Common myeloid progenitor, CD34-positive (primary cell): ENCODE results near the gene UBALD2.
A peak's percentile ranks its signal among the peaks of the same experiment; 100 is the strongest.
"Not testable (repeated sequence)": the region's sequence is repeated elsewhere in the genome, so short reads cannot be mapped to it uniquely, and the experiment has no call there.

Experiments
- CTCF ChIA-PET: fragments of 350-600 bp; sonication (Branson Sonifier 250); formaldehyde crosslinking; loops from one replicate; lab custom pipeline; 2021; ENCODE audit warnings: antibody characterized with exemption; lab: Charles Lee
- POLR2A ChIA-PET: fragments of 350-600 bp; sonication (Branson Sonifier 250); formaldehyde crosslinking; loops from one replicate; lab custom pipeline; 2021; ENCODE audit warnings: antibody characterized with exemption; lab: Charles Lee
- DNase-seq, 3 donors: peaks; one replicate each; pipeline versions ENCODE4 v3.0.0 to v3.0.0-alpha.2; 2013
- H3K27ac ChIP-seq, 2 experiments: 1 replicate in 1 of 2; 2 replicates in 1 of 2; pipeline ENCODE4 v1.7.0; 2013; ENCODE audit warnings: inconsistent platforms in 2 of 2, low read length in 2 of 2, mild to moderate bottlenecking in 2 of 2, low read depth in 1 of 2, moderate library complexity in 1 of 2; ENCODE audit not compliant: severe bottlenecking in 2 of 2, insufficient read depth in 1 of 2, poor library complexity in 1 of 2
- H3K27me3 ChIP-seq, 5 experiments: replicated peaks in 2 of 5; 1 replicate in 3 of 5; 2 replicates in 2 of 5; pipeline versions ENCODE4 v1.6.1 to v1.7.0; 2013; ENCODE audit warnings: low read length in 4 of 5, mild to moderate bottlenecking in 2 of 5, moderate library complexity in 2 of 5, inconsistent platforms in 1 of 5; ENCODE audit not compliant: insufficient read depth in 5 of 5, control insufficient read depth in 4 of 5
- H3K36me3 ChIP-seq, 4 experiments: 1 replicate in 2 of 4; 2 replicates in 2 of 4; pipeline versions ENCODE4 v1.6.1 to v1.7.0; 2013; ENCODE audit warnings: low read length in 3 of 4, control low read depth in 1 of 4, mild to moderate bottlenecking in 1 of 4; ENCODE audit not compliant: control insufficient read depth in 4 of 4, insufficient read depth in 4 of 4
- H3K4me1 ChIP-seq, 4 experiments: 1 replicate in 3 of 4; 2 replicates in 1 of 4; pipeline versions ENCODE4 v1.6.1 to v1.7.1; 2013; ENCODE audit warnings: low read length in 3 of 4, mild to moderate bottlenecking in 3 of 4, control low read depth in 1 of 4, inconsistent platforms in 1 of 4, moderate library complexity in 1 of 4; ENCODE audit not compliant: control insufficient read depth in 4 of 4, insufficient read depth in 4 of 4; ENCODE audit errors: control extremely low read depth in 1 of 4
- H3K4me3 ChIP-seq, 7 experiments: 1 replicate in 4 of 7; 2 replicates in 3 of 7; pipeline versions ENCODE4 v1.5.1 to v1.7.0; 2013; ENCODE audit warnings: mild to moderate bottlenecking in 7 of 7, low read length in 6 of 7, moderate library complexity in 6 of 7, inconsistent platforms in 2 of 7, low read depth in 2 of 7, control low read depth in 1 of 7; ENCODE audit not compliant: insufficient read depth in 4 of 7, control insufficient read depth in 1 of 7; ENCODE audit errors: extremely low read depth in 1 of 7
- H3K9me3 ChIP-seq, 5 experiments: 1 replicate in 4 of 5; 2 replicates in 1 of 5; pipeline versions ENCODE4 v1.6.1 to v1.7.1; 2013; ENCODE audit warnings: low read length in 4 of 5, mild to moderate bottlenecking in 2 of 5, inconsistent platforms in 1 of 5, low read depth in 1 of 5, moderate library complexity in 1 of 5; ENCODE audit not compliant: control insufficient read depth in 4 of 5, insufficient read depth in 2 of 5; ENCODE audit errors: control extremely low read depth in 1 of 5
- WGBS: methylation state at CpG from one replicate; pipeline ENCODE4 v1.1.5; 2013; ENCODE audit not compliant: insufficient coverage; 5-methylcytosine and 5-hydroxymethylcytosine counted together

UBALD2 gene

DNA sequence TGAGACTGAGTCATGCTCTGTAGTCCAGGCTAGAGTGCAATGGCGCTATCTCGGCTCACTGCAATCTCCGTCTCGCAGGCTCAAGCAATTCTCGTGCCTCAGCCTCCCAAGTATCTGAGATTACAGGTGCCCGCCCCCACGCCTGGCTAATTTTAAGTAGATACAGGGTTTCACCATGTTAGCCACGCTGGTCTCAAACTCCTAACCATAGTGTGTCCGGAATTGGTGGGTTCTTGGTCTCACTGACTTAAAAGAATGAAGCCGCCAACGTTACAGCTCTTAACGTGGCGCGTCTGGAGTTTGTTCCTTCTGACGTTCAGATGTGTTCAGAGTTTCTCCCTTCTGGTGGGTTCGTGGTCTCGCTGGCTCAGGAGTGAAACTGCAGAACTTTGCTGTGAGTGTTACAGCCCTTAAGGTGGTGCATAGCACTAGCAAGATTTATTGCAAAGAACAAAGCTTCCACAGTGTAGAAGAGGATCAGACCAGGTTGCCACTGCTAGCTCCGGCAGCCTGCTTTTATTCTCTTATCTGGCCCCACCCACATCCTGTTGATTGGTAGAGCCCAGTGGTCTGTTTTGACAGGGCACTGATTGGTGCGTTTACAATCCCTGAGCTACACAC, 8.6 kb upstream of the UBALD2 start:
- POLR2A ChIA-PET, H3K27me3 ChIP-seq, H3K9me3 ChIP-seq, H3K36me3 ChIP-seq, H3K4me3 ChIP-seq, H3K27ac ChIP-seq: not testable (repeated sequence)
- DNase-seq: peak in 2 of 3 donors; percentile 50 to 58
- 77% methylated on average over 19 of the region's 19 CpGs for WGBS
- peaks cover 0 to 52% (median 22%) of the 10 kb centered on the region in 4 experiments for H3K4me1 ChIP-seq
- CTCF ChIA-PET: interaction anchor here (1.1 kb wide), 1 partner anchor 25 kb away, joined by 3 read pairs; no protein-coding TSS in a partner anchor

GRCh38 chr17:76260220-76260619, 4.9 kb upstream of the UBALD2 start:
- WGBS: 96% methylated on average over 5 of the region's 7 CpGs
- CTCF ChIA-PET: interaction anchor here (1.4 to 1.6 kb wide), 2 partner anchors 12 to 20 kb away, joined by 4 read pairs; no protein-coding TSS in a partner anchor
- no peak overlapping the region for H3K4me3 ChIP-seq
- peaks cover 18 to 58% (median 35%) of the 10 kb centered on the region in 4 experiments for H3K4me1 ChIP-seq
- H3K27me3 ChIP-seq: no peaks in the 10 kb centered on the region
- no peak overlapping the region for H3K27ac ChIP-seq
- no peaks in the 10 kb centered on the region for H3K9me3 ChIP-seq
- POLR2A ChIA-PET: no interaction called here
- no peaks in the 10 kb centered on the region for H3K36me3 ChIP-seq
- DNase-seq: no peak

DNA sequence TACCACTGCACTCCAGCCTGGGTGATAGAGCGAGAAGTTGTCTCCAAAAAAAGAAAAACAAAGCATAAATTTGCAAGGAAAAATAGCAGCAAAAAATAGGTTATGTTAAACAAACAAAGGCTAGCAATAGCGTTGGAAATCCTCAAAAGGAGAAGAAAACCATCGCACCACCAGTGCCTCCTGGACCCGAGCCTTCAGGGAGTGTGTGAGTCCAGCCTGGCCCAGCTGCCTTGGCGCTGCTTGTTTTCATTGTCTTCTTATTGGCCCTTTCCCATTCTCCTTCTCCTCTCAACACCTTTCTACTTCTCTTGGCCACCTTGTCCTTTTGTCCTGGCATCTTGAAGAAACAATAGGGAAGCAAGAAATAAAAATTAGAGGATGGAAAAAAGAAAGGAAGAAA, 4.5 kb upstream of the UBALD2 start:
- DNase-seq: no peak
- Histone ChIP-seq H3K27ac (no peak overlapping the region), H3K4me3 (no peak overlapping the region), H3K9me3 (no peaks in the 10 kb centered on the region), H3K36me3 (no peaks in the 10 kb centered on the region), H3K27me3 (no peaks in the 10 kb centered on the region), H3K4me1 (peaks cover 18 to 58% (median 35%) of the 10 kb centered on the region in 4 experiments)
- CTCF ChIA-PET: interaction anchor here (1.4 kb wide), 1 partner anchor 12 kb away, joined by 4 read pairs; no protein-coding TSS in a partner anchor
- POLR2A ChIA-PET: no interaction called here
- 93% methylated on average over 4 of the region's 5 CpGs for WGBS

GRCh38 chr17:76261421-76262215, 3.5 kb upstream of the UBALD2 start:
- no peak overlapping the region for H3K27ac ChIP-seq
- H3K4me3 ChIP-seq: peak overlapping the region in 1 of 7 experiments; percentile 1
- no peaks in the 10 kb centered on the region for H3K27me3 ChIP-seq
- H3K9me3 ChIP-seq: no peaks in the 10 kb centered on the region
- no peaks in the 10 kb centered on the region for H3K36me3 ChIP-seq
- POLR2A ChIA-PET: no interaction called here
- 45% methylated on average over 6 of the region's 23 CpGs for WGBS
- CTCF ChIA-PET: interaction anchor here (2.0 to 3.9 kb wide), 2 partner anchors 15 to 18 kb away, joined by 13 to 20 read pairs; no protein-coding TSS in a partner anchor
- H3K4me1 ChIP-seq: peaks cover 18 to 54% (median 38%) of the 10 kb centered on the region in 4 experiments
- DNase-seq: peak in 2 of 3 donors; percentile 84 to 86

DNA sequence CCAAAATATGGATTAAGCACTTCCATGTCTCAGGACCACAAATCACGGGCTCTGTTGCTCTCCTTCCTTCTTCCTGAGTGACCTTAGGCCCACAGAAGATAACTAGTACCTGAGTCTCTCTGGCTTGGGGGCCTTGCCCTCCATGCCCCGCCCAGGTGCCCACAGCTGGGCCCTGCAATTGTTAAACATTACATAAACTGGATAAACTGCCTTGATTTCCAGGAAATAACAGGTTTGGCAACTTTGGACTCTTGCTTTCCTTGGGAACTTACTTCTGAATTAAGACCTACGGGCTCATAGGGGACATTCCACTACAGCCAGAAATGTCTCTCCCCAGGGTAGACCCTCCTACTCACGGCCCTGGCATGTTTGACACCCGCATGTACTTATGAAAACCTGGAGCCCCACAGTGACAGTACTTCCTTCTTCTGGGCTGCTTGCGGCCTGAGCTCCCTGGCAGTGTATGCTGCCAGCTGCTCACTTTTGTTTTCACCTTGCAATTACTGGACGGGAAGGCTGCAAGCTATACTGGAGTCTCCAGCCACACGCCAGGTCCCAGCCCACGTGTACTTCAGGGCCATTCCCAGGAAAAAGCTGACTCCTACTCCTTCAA, 2.3 kb upstream of the UBALD2 start:
- H3K27ac ChIP-seq: no peak overlapping the region
- CTCF ChIA-PET: interaction anchor here (0.8 to 3.9 kb wide), 6 partner anchors 11 to 1347 kb away, joined by 3 to 20 read pairs (median 6); no protein-coding TSS in a partner anchor
- H3K27me3 ChIP-seq: no peaks in the 10 kb centered on the region
- peaks cover 0 to 5% (median 0%) of the 10 kb centered on the region in 4 experiments for H3K36me3 ChIP-seq
- DNase-seq: peak; percentile 62 to 90 (median 89)
- 15% methylated on average over 7 of the region's 9 CpGs for WGBS
- H3K9me3 ChIP-seq: no peaks in the 10 kb centered on the region
- POLR2A ChIA-PET: interaction anchor here (1.1 to 1.3 kb wide), 2 partner anchors 16 to 21 kb away, joined by 3 read pairs; no protein-coding TSS in a partner anchor
- H3K4me3 ChIP-seq: peak overlapping the region in 4 of 7 experiments; percentile 6 to 37 (median 23)
- peaks cover 23 to 67% (median 51%) of the 10 kb centered on the region in 4 experiments for H3K4me1 ChIP-seq

DNA sequence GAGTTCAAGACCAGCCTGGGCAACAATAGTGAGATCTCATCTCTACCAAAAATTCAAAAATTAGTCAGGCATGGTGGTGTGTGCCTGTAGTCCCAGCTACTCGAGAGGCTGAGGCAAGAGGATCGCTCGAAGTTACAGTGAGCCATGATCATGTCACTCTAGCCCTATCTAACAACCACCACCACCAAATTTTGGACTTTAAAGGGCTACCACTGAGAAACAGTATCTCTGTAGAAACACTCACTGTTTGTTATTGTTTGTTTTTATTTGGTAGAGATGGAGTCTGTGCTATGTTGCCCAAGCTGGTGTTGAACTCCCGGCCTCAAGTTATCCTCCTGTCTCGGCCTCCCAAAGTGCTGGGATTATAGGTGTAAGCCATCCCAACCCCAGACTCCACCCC, 1.3 kb upstream of the UBALD2 start:
- Histone ChIP-seq H3K9me3 (no peaks in the 10 kb centered on the region), H3K36me3 (peaks cover 0 to 9% (median under 1%) of the 10 kb centered on the region in 4 experiments), H3K4me1 (peaks cover 26 to 77% (median 61%) of the 10 kb centered on the region in 4 experiments), H3K4me3 (no peak overlapping the region), H3K27me3 (no peaks in the 10 kb centered on the region), H3K27ac (peak overlapping the region in 1 of 2 experiments; percentile 74)
- no peak for DNase-seq
- POLR2A ChIA-PET: interaction anchor here (0.7 to 1.3 kb wide), 2 partner anchors 17 to 125 kb away, joined by 3 read pairs; no protein-coding TSS in a partner anchor
- WGBS: 95% methylated on average over 3 of the region's 5 CpGs
- CTCF ChIA-PET: interaction anchor here (0.8 to 3.9 kb wide), 6 partner anchors 12 to 145 kb away, joined by 3 to 20 read pairs (median 4); no protein-coding TSS in a partner anchor
